Breast epithelium (tissue), 3 donors: ENCODE measurements around the gene SLC51A.
"Not testable (repeated sequence)": the region's sequence is repeated elsewhere in the genome, so short reads cannot be mapped to it uniquely, and the experiment has no call there.

Experiments
- POLR2A ChIP-seq: fragments of 450-650 bp; IDR thresholded peaks from one replicate; pipeline ENCODE4 v1.6.1; 2016; ENCODE audit warnings: antibody characterized with exemption, mild to moderate bottlenecking, moderate library complexity
- POLR2AphosphoS5 ChIP-seq, 3 donors: sonication (generic); formaldehyde crosslinking; IDR thresholded peaks; one replicate each; pipeline ENCODE4 v1.6.1; 2017; ENCODE audit warnings: antibody characterized with exemption in 3 of 3
- TF ChIP-seq, protein P1 (sequence below), 3 donors: fragments of 450-650 bp; IDR thresholded peaks; one replicate each; pipeline ENCODE4 v1.5.1; 2016 to 2017; ENCODE audit warnings: antibody characterized with exemption in 3 of 3, mild to moderate bottlenecking in 3 of 3, moderate library complexity in 3 of 3

DNA sequence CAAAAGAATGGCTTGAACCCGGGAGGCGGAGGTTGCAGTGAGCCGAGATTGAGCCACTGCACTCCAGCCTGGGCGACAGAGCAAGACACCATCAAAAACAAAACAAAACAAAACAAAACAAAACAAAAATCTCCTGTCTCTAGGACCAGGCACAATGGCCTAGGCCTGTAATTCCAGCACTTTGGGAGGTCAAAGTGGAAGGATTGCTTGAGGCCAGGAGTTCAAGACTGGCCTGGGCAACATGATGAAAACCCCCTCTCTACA, 32.2 kb upstream of the SLC51A start:
- TF ChIP-seq POLR2A; POLR2AphosphoS5 (IDR thresholded peaks at IDR 0.05): not testable (repeated sequence)
- TF ChIP-seq, protein P1, sequence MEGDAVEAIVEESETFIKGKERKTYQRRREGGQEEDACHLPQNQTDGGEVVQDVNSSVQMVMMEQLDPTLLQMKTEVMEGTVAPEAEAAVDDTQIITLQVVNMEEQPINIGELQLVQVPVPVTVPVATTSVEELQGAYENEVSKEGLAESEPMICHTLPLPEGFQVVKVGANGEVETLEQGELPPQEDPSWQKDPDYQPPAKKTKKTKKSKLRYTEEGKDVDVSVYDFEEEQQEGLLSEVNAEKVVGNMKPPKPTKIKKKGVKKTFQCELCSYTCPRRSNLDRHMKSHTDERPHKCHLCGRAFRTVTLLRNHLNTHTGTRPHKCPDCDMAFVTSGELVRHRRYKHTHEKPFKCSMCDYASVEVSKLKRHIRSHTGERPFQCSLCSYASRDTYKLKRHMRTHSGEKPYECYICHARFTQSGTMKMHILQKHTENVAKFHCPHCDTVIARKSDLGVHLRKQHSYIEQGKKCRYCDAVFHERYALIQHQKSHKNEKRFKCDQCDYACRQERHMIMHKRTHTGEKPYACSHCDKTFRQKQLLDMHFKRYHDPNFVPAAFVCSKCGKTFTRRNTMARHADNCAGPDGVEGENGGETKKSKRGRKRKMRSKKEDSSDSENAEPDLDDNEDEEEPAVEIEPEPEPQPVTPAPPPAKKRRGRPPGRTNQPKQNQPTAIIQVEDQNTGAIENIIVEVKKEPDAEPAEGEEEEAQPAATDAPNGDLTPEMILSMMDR (IDR thresholded peaks at IDR 0.05), result not testable (repeated sequence)
